ENCODE measurements around the gene ALDH1A3.
A peak's percentile ranks its signal among the peaks of the same experiment; 100 is the strongest.
"Not testable (repeated sequence)": the region's sequence is repeated elsewhere in the genome, so short reads cannot be mapped to it uniquely, and the experiment has no call there.

Gene ALDH1A3

GRCh38 chr15:100844167-100844566 lies 35.5 kb upstream of the ALDH1A3 start:
- Histone ChIP-seq H3K27me3 (ENCODE audit: control insufficient read depth in 1 of 2, insufficient read depth in 2 of 2, low read length in 2 of 2) (peaks cover 0 to 3% of the 10 kb centered on the region in 2 donors), H3K4me3 (ENCODE audit: low read depth in 1 of 2, low read length in 2 of 2) (no peak overlapping the region), H3K4me1 (ENCODE audit: control insufficient read depth in 1 of 2, insufficient read depth in 2 of 2, low read length in 2 of 2) (peaks cover 0 to 3% of the 10 kb centered on the region in 2 donors), H3K27ac (ENCODE audit: low read depth, low read length) (no peak overlapping the region), H3K36me3 (ENCODE audit: control insufficient read depth in 1 of 2, insufficient read depth in 2 of 2, low read length in 2 of 2) (no peaks in the 10 kb centered on the region), H3K9ac (ENCODE audit: low read depth in 1 of 2, low read length in 2 of 2) (no peak overlapping the region), H3K9me3 (ENCODE audit: control insufficient read depth in 1 of 2, low read length in 2 of 2) (no peaks in the 10 kb centered on the region)

DNA sequence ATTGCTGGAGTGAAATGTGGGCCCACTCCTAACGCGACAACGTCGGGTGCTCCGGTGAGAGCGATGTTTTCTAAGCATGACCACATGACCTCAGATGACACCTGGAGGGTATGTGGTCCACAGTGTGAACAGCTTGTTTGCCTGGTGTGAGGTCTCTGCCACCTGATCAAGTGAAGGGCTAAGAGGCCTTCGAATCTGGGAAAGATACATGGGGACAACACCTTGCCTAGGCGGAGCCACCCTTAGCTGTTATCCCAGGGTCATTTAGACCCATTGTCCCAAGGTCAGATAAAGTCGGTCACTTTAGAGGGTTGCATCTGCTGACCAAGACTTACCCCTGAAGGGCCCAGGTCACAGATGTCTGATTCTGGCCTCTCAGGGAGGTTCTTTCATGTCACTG lies 34.9 kb upstream of the ALDH1A3 start:
- no peaks in the 10 kb centered on the region for H3K9me3 ChIP-seq (ENCODE audit: control insufficient read depth in 1 of 2, low read length in 2 of 2)
- H3K9ac ChIP-seq (ENCODE audit: low read depth in 1 of 2, low read length in 2 of 2): no peak overlapping the region
- H3K4me1 ChIP-seq (ENCODE audit: control insufficient read depth in 1 of 2, insufficient read depth in 2 of 2, low read length in 2 of 2): peaks cover 0 to 4% of the 10 kb centered on the region in 2 donors
- no peak overlapping the region for H3K4me3 ChIP-seq (ENCODE audit: low read depth in 1 of 2, low read length in 2 of 2)
- H3K27ac ChIP-seq (ENCODE audit: low read depth, low read length): no peak overlapping the region
- H3K27me3 ChIP-seq (ENCODE audit: control insufficient read depth in 1 of 2, insufficient read depth in 2 of 2, low read length in 2 of 2): peaks cover 0 to 3% of the 10 kb centered on the region in 2 donors
- no peaks in the 10 kb centered on the region for H3K36me3 ChIP-seq (ENCODE audit: control insufficient read depth in 1 of 2, insufficient read depth in 2 of 2, low read length in 2 of 2)

DNA sequence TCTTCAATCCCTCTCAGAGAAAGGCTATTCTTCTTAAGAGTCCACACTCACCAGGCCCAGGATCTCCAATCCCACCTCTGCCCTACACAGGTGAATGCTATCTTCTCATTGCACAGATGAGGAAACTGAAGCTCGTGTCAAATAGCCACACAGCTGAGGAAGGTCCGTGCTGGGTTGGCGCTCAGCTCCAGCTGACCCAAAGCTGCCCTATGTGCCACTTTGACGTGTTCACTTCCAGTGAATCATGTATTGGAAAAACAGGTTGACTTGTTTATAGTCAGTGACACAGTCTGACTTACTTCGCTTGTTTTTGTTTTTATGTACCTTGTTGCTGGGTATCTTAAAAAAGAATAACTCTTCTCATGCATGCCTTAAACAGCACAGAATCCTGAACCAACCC lies 32.4 kb upstream of the ALDH1A3 start:
- Histone ChIP-seq H3K27ac (ENCODE audit: low read depth, low read length) (no peak overlapping the region), H3K27me3 (ENCODE audit: control insufficient read depth in 1 of 2, insufficient read depth in 2 of 2, low read length in 2 of 2) (peaks cover 0 to 3% of the 10 kb centered on the region in 2 donors), H3K9me3 (ENCODE audit: control insufficient read depth in 1 of 2, low read length in 2 of 2) (no peaks in the 10 kb centered on the region), H3K36me3 (ENCODE audit: control insufficient read depth in 1 of 2, insufficient read depth in 2 of 2, low read length in 2 of 2) (no peaks in the 10 kb centered on the region), H3K4me1 (ENCODE audit: control insufficient read depth in 1 of 2, insufficient read depth in 2 of 2, low read length in 2 of 2) (peaks cover 0 to 4% of the 10 kb centered on the region in 2 donors), H3K4me3 (ENCODE audit: low read depth in 1 of 2, low read length in 2 of 2) (no peak overlapping the region), H3K9ac (ENCODE audit: low read depth in 1 of 2, low read length in 2 of 2) (no peak overlapping the region)

DNA sequence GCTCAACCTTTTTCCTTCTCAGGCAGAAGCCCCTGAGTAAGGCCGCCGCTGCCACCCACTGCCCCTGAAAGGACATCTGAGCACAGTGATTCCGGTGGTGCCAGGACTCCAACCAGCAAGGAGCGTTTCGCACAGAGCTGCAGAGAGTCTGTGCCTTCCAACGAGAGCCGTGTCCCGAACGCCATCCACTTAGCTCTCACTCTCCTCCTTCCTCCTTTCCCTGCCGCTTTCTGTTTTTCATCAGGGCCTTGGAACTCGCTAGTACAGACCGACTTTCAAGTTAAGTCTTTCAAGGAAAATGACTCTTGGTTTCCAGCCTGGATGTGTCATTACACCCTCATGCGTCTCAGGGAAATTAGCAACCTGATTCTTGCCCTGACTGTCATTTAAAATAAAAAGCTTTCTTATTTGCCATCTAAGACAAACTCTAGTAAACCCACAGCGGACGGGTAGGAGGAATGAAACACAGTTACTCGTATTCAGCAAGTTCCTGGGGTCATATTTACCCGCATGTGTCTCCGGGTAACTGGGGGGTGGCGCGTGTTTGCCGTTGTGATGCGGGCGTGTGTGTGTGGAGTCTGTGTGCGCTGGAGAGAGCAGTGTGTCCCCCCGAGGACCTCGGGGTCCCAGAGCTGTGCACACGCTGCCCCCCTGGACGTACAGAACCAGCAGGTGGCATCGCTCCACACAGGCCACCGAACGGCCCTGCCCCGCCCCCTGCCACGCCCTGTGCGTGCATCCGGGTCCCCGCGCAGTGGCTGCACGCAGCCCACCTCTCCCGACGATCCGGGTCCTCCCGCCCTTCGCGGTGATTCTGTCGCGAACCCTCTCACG lies 30.4 kb upstream of the ALDH1A3 start:
- H3K4me3 ChIP-seq (ENCODE audit: low read depth in 1 of 2, low read length in 2 of 2): peak overlapping the region; percentile 77 to 78
- H3K36me3 ChIP-seq (ENCODE audit: control insufficient read depth in 1 of 2, insufficient read depth in 2 of 2, low read length in 2 of 2): no peaks in the 10 kb centered on the region
- no peak overlapping the region for H3K27ac ChIP-seq (ENCODE audit: low read depth, low read length)
- peaks cover 0 to 4% of the 10 kb centered on the region in 2 donors for H3K4me1 ChIP-seq (ENCODE audit: control insufficient read depth in 1 of 2, insufficient read depth in 2 of 2, low read length in 2 of 2)
- peaks cover 0 to 3% of the 10 kb centered on the region in 2 donors for H3K27me3 ChIP-seq (ENCODE audit: control insufficient read depth in 1 of 2, insufficient read depth in 2 of 2, low read length in 2 of 2)
- H3K9ac ChIP-seq (ENCODE audit: low read depth in 1 of 2, low read length in 2 of 2): peak overlapping the region; percentile 38 to 63
- H3K9me3 ChIP-seq (ENCODE audit: control insufficient read depth in 1 of 2, low read length in 2 of 2): no peaks in the 10 kb centered on the region

- peaks cover 0 to under 1% of the 10 kb centered on the region in 2 donors for H3K27me3 ChIP-seq (ENCODE audit: control insufficient read depth in 1 of 2, insufficient read depth in 2 of 2, low read length in 2 of 2)
- no peaks in the 10 kb centered on the region for H3K9me3 ChIP-seq (ENCODE audit: control insufficient read depth in 1 of 2, low read length in 2 of 2)
- H3K36me3 ChIP-seq (ENCODE audit: control insufficient read depth in 1 of 2, insufficient read depth in 2 of 2, low read length in 2 of 2): no peaks in the 10 kb centered on the region
- peak overlapping the region; percentile 77 to 78 for H3K4me3 ChIP-seq (ENCODE audit: low read depth in 1 of 2, low read length in 2 of 2)
- peaks cover 0 to 4% of the 10 kb centered on the region in 2 donors for H3K4me1 ChIP-seq (ENCODE audit: control insufficient read depth in 1 of 2, insufficient read depth in 2 of 2, low read length in 2 of 2)
- peak overlapping the region; percentile 38 to 63 for H3K9ac ChIP-seq (ENCODE audit: low read depth in 1 of 2, low read length in 2 of 2)
- H3K27ac ChIP-seq (ENCODE audit: low read depth, low read length): no peak overlapping the region
Observed at GRCh38 chr15:100849855-100850218, 29.8 kb upstream of the ALDH1A3 start.

DNA sequence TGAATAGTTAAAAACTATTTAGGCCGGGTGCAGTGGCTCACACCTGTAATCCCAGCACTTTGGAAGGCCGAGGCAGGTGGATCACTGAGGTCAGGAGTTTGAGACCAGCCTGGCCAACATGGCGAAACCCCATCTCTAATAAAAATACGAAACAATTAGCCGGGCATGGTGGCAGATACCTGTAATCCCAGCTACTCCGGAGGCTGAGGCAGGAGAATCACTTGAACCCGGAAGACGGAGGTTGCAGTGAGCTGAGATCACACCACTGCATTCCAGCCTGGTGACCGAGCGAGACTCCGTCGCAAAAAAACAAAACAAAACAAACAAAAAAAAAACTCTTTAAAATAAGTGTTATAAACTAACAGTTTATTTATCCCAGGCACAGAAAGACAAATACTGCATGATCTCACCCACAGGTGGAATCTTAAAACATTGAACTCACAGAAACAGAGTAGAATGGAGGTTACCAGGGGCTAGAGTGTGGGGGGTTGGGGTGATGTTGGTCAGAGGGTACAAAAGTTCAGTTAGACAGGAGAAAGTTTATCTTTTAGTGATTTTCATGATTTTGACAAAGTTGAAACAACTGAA lies 28.1 kb upstream of the ALDH1A3 start:
- not testable (repeated sequence) for H3K9ac ChIP-seq (ENCODE audit: low read depth in 1 of 2, low read length in 2 of 2); H3K27ac ChIP-seq (ENCODE audit: low read depth, low read length); H3K4me1 ChIP-seq (ENCODE audit: control insufficient read depth in 1 of 2, insufficient read depth in 2 of 2, low read length in 2 of 2); H3K36me3 ChIP-seq (ENCODE audit: control insufficient read depth in 1 of 2, insufficient read depth in 2 of 2, low read length in 2 of 2); H3K4me3 ChIP-seq (ENCODE audit: low read depth in 1 of 2, low read length in 2 of 2); H3K27me3 ChIP-seq (ENCODE audit: control insufficient read depth in 1 of 2, insufficient read depth in 2 of 2, low read length in 2 of 2); H3K9me3 ChIP-seq (ENCODE audit: control insufficient read depth in 1 of 2, low read length in 2 of 2)

DNA sequence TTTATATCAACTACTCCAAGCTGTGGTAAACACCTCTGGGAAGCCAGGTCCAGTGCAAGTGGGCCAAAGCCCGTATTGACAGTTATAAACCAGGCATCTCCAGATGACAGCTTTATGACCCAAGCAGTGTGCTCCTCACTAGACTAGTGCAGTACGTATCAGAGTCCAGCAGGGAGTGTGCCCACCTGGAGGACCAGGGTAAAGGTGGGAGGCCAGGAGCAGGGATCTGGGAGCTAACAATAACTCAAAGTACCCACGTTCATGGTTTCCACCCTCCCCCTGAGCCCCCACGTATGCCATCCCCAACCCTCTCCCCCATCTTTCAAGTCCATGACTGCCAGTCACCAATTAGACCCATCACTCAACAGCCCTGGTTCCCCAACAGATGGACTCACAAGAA lies 27.0 kb upstream of the ALDH1A3 start:
- Histone ChIP-seq H3K27me3 (ENCODE audit: control insufficient read depth in 1 of 2, insufficient read depth in 2 of 2, low read length in 2 of 2) (no peaks in the 10 kb centered on the region), H3K9me3 (ENCODE audit: control insufficient read depth in 1 of 2, low read length in 2 of 2) (no peaks in the 10 kb centered on the region), H3K9ac (ENCODE audit: low read depth in 1 of 2, low read length in 2 of 2) (no peak overlapping the region), H3K4me1 (ENCODE audit: control insufficient read depth in 1 of 2, insufficient read depth in 2 of 2, low read length in 2 of 2) (peaks cover 0 to 4% of the 10 kb centered on the region in 2 donors), H3K4me3 (ENCODE audit: low read depth in 1 of 2, low read length in 2 of 2) (no peak overlapping the region), H3K36me3 (ENCODE audit: control insufficient read depth in 1 of 2, insufficient read depth in 2 of 2, low read length in 2 of 2) (no peaks in the 10 kb centered on the region), H3K27ac (ENCODE audit: low read depth, low read length) (no peak overlapping the region)

- no peaks in the 10 kb centered on the region for H3K36me3 ChIP-seq (ENCODE audit: control insufficient read depth in 1 of 2, insufficient read depth in 2 of 2, low read length in 2 of 2)
- H3K27ac ChIP-seq (ENCODE audit: low read depth, low read length): no peak overlapping the region
- H3K27me3 ChIP-seq (ENCODE audit: control insufficient read depth in 1 of 2, insufficient read depth in 2 of 2, low read length in 2 of 2): no peaks in the 10 kb centered on the region
Observed at GRCh38 chr15:100853676-100854440, 25.8 kb upstream of the ALDH1A3 start.

DNA sequence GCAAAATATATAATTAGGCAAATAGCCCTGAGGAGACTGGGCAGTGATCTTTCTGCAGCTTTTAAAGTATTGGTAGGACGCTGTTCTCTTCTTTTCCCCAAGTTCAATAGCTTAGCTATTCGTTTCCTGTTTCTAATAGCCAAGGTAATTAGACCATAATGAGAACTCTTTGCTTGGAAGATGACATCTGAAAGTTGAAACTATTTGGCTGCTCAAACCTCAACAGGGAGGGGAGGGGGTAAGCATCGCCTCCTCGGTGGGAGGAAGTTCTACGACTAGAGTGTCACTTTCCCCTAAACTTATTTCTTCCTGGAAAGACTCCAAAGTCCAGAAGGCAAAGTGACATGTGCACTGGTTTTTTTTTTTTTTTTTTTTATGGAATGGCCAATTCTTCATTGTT lies 22.8 kb upstream of the ALDH1A3 start:
- Histone ChIP-seq H3K9me3 (ENCODE audit: control insufficient read depth in 1 of 2, low read length in 2 of 2) (no peaks in the 10 kb centered on the region), H3K27ac (ENCODE audit: low read depth, low read length) (no peak overlapping the region), H3K9ac (ENCODE audit: low read depth in 1 of 2, low read length in 2 of 2) (no peak overlapping the region), H3K36me3 (ENCODE audit: control insufficient read depth in 1 of 2, insufficient read depth in 2 of 2, low read length in 2 of 2) (no peaks in the 10 kb centered on the region), H3K4me3 (ENCODE audit: low read depth in 1 of 2, low read length in 2 of 2) (no peak overlapping the region), H3K27me3 (ENCODE audit: control insufficient read depth in 1 of 2, insufficient read depth in 2 of 2, low read length in 2 of 2) (no peaks in the 10 kb centered on the region), H3K4me1 (ENCODE audit: control insufficient read depth in 1 of 2, insufficient read depth in 2 of 2, low read length in 2 of 2) (no peaks in the 10 kb centered on the region)

More at GRCh38 chr15:100853676-100854440, 25.8 kb upstream of the ALDH1A3 start:
- no peak overlapping the region for H3K9ac ChIP-seq (ENCODE audit: low read depth in 1 of 2, low read length in 2 of 2)
- H3K4me1 ChIP-seq (ENCODE audit: control insufficient read depth in 1 of 2, insufficient read depth in 2 of 2, low read length in 2 of 2): peaks cover 0 to 4% of the 10 kb centered on the region in 2 donors
- H3K9me3 ChIP-seq (ENCODE audit: control insufficient read depth in 1 of 2, low read length in 2 of 2): no peaks in the 10 kb centered on the region
- H3K4me3 ChIP-seq (ENCODE audit: low read depth in 1 of 2, low read length in 2 of 2): no peak overlapping the region

- H3K9me3 ChIP-seq (ENCODE audit: control insufficient read depth in 1 of 2, low read length in 2 of 2): no peaks in the 10 kb centered on the region
- H3K4me1 ChIP-seq (ENCODE audit: control insufficient read depth in 1 of 2, insufficient read depth in 2 of 2, low read length in 2 of 2): no peaks in the 10 kb centered on the region
- no peak overlapping the region for H3K27ac ChIP-seq (ENCODE audit: low read depth, low read length)
- H3K36me3 ChIP-seq (ENCODE audit: control insufficient read depth in 1 of 2, insufficient read depth in 2 of 2, low read length in 2 of 2): no peaks in the 10 kb centered on the region
- H3K4me3 ChIP-seq (ENCODE audit: low read depth in 1 of 2, low read length in 2 of 2): no peak overlapping the region
- H3K9ac ChIP-seq (ENCODE audit: low read depth in 1 of 2, low read length in 2 of 2): no peak overlapping the region
- H3K27me3 ChIP-seq (ENCODE audit: control insufficient read depth in 1 of 2, insufficient read depth in 2 of 2, low read length in 2 of 2): no peaks in the 10 kb centered on the region
Observed at GRCh38 chr15:100858294-100858693, 21.3 kb upstream of the ALDH1A3 start.

Measured in duodenal mucosa (tissue), 2 donors.